Measurements from ENCODE around the gene CNOT2.

Gene CNOT2

DNA sequence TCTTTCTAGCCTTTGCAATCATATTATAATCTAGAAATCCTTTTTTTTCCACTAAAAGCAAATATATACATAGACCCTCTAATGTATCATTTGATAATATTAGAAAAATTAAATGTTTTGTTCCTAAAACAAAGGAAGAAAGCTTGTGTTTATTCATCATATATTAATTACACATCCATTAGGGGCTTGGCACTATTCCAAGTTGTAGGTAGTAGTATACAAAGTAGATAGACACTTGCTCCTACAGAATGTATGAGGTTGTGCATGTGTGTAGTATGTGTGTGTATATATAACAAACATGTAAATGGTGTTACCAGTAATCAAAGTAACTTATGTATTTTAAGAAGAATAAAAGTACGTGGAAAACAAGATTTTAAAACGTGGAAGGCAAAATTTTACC, 107.8 kb downstream of the CNOT2 start:
- TF ChIP-seq, protein P1, sequence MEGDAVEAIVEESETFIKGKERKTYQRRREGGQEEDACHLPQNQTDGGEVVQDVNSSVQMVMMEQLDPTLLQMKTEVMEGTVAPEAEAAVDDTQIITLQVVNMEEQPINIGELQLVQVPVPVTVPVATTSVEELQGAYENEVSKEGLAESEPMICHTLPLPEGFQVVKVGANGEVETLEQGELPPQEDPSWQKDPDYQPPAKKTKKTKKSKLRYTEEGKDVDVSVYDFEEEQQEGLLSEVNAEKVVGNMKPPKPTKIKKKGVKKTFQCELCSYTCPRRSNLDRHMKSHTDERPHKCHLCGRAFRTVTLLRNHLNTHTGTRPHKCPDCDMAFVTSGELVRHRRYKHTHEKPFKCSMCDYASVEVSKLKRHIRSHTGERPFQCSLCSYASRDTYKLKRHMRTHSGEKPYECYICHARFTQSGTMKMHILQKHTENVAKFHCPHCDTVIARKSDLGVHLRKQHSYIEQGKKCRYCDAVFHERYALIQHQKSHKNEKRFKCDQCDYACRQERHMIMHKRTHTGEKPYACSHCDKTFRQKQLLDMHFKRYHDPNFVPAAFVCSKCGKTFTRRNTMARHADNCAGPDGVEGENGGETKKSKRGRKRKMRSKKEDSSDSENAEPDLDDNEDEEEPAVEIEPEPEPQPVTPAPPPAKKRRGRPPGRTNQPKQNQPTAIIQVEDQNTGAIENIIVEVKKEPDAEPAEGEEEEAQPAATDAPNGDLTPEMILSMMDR (IDR thresholded peaks at IDR 0.05; ENCODE audit: low read depth, low read length), result no peak
- TF ChIP-seq MAX (IDR thresholded peaks at IDR 0.05; ENCODE audit: low read depth, low read length) (no peak), MYC (IDR thresholded peaks at IDR 0.05; ENCODE audit: low read depth, low read length) (no peak), POLR2A (IDR thresholded peaks at IDR 0.05; ENCODE audit: extremely low read depth, insufficient read length) (no peak)
- H3K4me3 ChIP-seq (ENCODE audit: low read depth, low read length), result no peak overlapping the region
- no peak for DNase-seq (ENCODE audit: low read depth)

DNA sequence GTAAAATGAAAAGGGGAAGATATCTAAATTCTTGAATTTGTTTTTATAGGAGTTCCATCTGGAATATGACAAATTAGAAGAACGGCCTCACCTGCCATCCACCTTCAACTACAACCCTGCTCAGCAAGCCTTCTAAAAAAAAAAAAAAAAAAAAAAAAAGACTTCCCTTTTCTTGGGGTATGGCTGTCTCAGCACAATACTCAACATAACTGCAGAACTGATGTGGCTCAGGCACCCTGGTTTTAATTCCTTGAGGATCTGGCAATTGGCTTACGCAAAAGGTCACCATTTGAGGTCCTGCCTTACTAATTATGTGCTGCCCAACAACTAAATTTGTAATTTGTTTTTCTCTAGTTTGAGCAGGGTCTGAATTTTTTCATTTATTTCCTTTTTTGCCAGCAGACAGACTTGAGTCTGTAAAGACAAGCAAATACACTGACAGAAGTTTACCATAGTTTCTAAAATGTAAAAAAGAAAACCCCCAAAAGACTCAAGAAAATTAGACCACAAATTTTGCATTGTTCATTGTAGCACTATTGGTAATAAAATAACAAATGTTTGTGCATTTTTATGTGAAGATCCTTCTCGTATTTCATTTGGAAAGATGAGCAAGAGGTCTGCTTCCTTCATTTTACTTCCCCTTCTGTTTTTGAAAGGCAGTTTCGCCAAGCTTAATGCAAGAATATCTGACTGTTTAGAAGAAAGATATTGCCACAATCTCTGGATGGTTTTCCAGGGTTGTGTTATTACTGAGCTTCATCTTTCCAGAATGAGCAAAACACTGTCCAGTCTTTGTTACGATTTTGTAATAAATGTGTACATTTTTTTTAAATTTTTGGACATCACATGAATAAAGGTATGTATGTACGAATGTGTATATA, 110.8 kb downstream of the CNOT2 start:
- no peak overlapping the region for H3K4me3 ChIP-seq (ENCODE audit: low read depth, low read length)
- DNase-seq (ENCODE audit: low read depth), result peak; percentile 27
- TF ChIP-seq MYC (IDR thresholded peaks at IDR 0.05; ENCODE audit: low read depth, low read length), result no peak

DNA sequence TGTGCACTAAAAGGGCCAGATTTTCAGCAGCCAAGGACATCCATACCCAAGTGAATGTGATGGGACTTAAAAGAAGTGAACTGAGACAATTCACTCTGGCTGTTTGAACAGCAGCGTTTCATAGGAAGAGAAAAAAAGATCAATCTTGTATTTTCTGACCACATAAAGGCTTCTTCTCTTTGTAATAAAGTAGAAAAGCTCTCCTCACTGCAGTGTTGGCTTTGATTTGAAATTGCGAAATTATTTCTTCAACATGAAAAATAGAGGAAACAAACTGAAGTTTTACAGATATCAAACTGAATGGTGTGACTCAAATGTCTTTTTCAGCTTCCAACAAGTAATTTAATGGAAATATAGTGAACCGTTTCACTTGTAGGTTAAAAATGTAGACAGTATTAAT, 111.6 kb downstream of the CNOT2 start:
- no peak for DNase-seq (ENCODE audit: low read depth)
- no peak overlapping the region for H3K4me3 ChIP-seq (ENCODE audit: low read depth, low read length)
- TF ChIP-seq, protein P1 (IDR thresholded peaks at IDR 0.05; ENCODE audit: low read depth, low read length), result no peak
- no peak for TF ChIP-seq MYC (IDR thresholded peaks at IDR 0.05; ENCODE audit: low read depth, low read length)
- no peak for TF ChIP-seq MAX (IDR thresholded peaks at IDR 0.05; ENCODE audit: low read depth, low read length)
- no peak for TF ChIP-seq POLR2A (IDR thresholded peaks at IDR 0.05; ENCODE audit: extremely low read depth, insufficient read length)

DNA sequence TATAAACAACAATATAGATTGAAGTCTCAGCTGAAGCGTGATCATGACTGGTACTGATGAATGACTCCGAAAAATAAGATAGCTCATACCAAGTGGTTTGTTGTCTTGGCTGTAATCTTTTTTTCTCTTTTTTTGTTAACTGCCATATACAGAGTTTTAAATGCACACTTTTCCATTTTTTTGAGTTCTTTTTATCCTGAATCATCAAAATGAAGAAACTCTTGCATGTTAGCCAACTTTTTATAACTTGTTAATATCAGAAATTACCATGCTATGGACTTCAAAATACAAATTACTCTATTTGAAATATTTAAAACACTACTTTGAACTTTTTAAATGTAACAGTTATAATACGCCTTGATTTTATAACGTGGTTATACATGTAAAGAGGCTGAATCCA, 112.7 kb downstream of the CNOT2 start:
- DNase-seq (ENCODE audit: low read depth), result no peak
- TF ChIP-seq POLR2A (IDR thresholded peaks at IDR 0.05; ENCODE audit: extremely low read depth, insufficient read length) (no peak), MYC (IDR thresholded peaks at IDR 0.05; ENCODE audit: low read depth, low read length) (no peak), MAX (IDR thresholded peaks at IDR 0.05; ENCODE audit: low read depth, low read length) (no peak)
- TF ChIP-seq, protein P1 (IDR thresholded peaks at IDR 0.05; ENCODE audit: low read depth, low read length), result no peak
- H3K4me3 ChIP-seq (ENCODE audit: low read depth, low read length), result no peak overlapping the region

DNA sequence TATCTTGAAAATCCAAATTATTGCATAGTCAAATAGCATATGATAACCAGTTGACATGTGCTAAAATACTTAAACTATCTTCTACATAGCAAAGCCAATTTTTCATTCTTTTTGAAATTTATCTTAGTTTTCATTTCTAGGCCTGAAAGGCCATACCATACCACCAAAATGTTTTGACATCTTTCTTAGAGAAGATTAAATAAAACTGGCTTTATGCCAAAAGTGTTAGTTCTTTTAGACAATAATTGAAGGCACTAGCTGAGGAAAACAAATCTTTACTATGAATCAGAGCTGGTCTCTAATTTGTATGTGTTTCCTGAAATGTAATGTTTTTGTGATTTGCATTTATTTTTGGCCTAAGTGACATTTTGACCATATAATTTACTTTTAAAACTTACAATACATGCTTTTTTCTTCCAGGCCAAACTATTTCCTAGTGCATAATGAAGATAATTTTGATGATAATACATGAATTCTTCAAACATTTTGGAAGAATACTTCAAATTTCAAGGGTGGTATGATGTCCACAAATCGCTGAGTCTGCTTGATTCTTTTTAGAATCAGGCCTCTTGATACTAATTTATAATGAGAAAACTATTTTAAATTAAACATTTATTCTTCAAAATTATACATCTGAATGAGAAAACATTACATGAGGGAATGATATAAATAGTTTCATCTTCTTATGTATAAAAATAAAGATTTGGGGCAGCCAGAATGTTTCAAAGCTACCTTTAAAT, 116.4 kb downstream of the CNOT2 start:
- no peak for TF ChIP-seq POLR2A (IDR thresholded peaks at IDR 0.05; ENCODE audit: extremely low read depth, insufficient read length)
- TF ChIP-seq MYC (IDR thresholded peaks at IDR 0.05; ENCODE audit: low read depth, low read length), result no peak
- no peak overlapping the region for H3K4me3 ChIP-seq (ENCODE audit: low read depth, low read length)
- no peak for DNase-seq (ENCODE audit: low read depth)

DNA sequence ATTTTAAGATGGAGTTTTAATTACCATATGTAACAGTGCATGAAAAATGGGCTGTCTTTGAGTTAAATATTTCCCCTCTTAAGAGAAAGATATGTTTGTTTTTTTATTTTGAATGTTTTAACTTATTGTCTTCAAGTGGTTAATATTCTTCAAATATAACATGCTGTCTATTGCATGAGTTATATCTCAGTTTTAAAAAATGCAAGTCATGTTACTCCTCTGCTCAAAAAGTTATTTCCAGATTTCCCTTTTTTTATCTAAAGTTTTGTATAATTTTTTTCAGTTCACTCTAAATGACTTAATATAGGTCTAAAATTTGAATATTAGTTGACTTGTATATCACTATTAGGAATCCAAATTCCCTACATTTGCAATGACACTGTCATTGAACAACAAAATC, 117.0 kb downstream of the CNOT2 start:
- no peak overlapping the region for H3K4me3 ChIP-seq (ENCODE audit: low read depth, low read length)
- no peak for DNase-seq (ENCODE audit: low read depth)
- TF ChIP-seq, protein P1 (IDR thresholded peaks at IDR 0.05; ENCODE audit: low read depth, low read length), result no peak
- TF ChIP-seq MAX (IDR thresholded peaks at IDR 0.05; ENCODE audit: low read depth, low read length) (no peak), MYC (IDR thresholded peaks at IDR 0.05; ENCODE audit: low read depth, low read length) (no peak), POLR2A (IDR thresholded peaks at IDR 0.05; ENCODE audit: extremely low read depth, insufficient read length) (no peak)
